Breast epithelium (tissue), 3 donors: ENCODE results near the gene GRIP2.

Experiments
- POLR2A ChIP-seq: fragments of 450-650 bp; IDR thresholded peaks from one replicate; pipeline ENCODE4 v1.6.1; 2016; ENCODE audit warnings: antibody characterized with exemption, mild to moderate bottlenecking, moderate library complexity
- POLR2AphosphoS5 ChIP-seq, 3 donors: sonication (generic); formaldehyde crosslinking; IDR thresholded peaks; one replicate each; pipeline ENCODE4 v1.6.1; 2017; ENCODE audit warnings: antibody characterized with exemption in 3 of 3
- TF ChIP-seq, protein P1 (sequence below), 3 donors: fragments of 450-650 bp; IDR thresholded peaks; one replicate each; pipeline ENCODE4 v1.5.1; 2016 to 2017; ENCODE audit warnings: antibody characterized with exemption in 3 of 3, mild to moderate bottlenecking in 3 of 3, moderate library complexity in 3 of 3

DNA sequence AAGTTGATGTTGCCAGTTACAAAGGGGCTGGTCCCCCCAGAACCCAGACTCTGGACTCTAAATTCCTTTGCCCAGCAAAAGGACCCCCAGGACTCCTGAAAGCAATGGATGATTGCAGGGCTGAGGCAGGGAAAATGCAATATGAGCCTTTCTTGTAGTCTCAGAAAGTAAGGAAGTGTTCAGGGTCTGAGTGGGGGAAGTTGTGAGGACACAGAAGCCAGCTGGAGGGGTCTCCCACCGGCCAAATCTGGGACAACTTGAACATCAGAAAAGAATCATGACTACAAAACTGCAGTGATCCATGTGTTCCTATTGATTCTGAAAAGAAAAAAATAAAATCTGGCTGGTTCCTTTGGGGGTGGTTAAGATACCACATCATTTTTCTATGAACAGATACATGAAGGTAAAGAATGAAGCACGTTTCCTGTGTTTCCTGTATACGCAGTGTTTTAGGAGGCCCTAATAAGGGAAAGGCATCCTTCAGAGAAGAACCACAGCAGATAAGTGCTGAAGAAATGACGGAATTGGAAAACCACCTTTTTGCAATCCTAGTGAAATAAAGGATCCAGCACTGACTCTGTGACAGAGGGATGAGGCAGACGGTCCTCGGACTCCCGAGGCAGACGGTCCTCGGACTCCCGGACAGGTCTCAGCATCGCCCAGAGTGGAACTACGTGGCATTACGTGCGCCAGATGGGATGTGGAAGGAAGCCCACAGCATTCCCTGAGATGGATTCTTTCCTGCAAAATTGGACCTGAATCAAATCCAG is 22.2 kb upstream of the GRIP2 start:
- TF ChIP-seq, protein P1, sequence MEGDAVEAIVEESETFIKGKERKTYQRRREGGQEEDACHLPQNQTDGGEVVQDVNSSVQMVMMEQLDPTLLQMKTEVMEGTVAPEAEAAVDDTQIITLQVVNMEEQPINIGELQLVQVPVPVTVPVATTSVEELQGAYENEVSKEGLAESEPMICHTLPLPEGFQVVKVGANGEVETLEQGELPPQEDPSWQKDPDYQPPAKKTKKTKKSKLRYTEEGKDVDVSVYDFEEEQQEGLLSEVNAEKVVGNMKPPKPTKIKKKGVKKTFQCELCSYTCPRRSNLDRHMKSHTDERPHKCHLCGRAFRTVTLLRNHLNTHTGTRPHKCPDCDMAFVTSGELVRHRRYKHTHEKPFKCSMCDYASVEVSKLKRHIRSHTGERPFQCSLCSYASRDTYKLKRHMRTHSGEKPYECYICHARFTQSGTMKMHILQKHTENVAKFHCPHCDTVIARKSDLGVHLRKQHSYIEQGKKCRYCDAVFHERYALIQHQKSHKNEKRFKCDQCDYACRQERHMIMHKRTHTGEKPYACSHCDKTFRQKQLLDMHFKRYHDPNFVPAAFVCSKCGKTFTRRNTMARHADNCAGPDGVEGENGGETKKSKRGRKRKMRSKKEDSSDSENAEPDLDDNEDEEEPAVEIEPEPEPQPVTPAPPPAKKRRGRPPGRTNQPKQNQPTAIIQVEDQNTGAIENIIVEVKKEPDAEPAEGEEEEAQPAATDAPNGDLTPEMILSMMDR (IDR thresholded peaks at IDR 0.05), result no peak
- no peak for TF ChIP-seq POLR2AphosphoS5 (IDR thresholded peaks at IDR 0.05)
- TF ChIP-seq POLR2A, result no peak
